HepG2 (cell line): ENCODE results near the gene AMBRA1. TPM values are rescaled to one million over a fixed set of nuclear protein-coding genes. Genes with fewer than 3 reads are reported as not detected.

Source experiments
- ATAC-seq: fragments of 200-7000 bp; cut with Tn5 transposase; 3 replicates; pipeline ENCODE4 v1.9.1; 2020; ENCODE audit warnings: mild to moderate bottlenecking, moderate library complexity
- BruUV-seq: library from RNA; stranded (reverse); fragments of 400-500 nt; replicated peaks from 2 replicates; lab custom pipeline; 2021; lab: Mats Ljungman, UMichigan
- CTCF ChIA-PET: fragments of 300-600 bp; formaldehyde crosslinking; extraction: SDS; loops from one replicate; lab custom pipeline; 2021; ENCODE audit warnings: low total read pairs, inconsistent platforms, low intra/inter-chr PET ratio; lab: Yijun Ruan, JAX
- POLR2A ChIA-PET: fragments of 350-600 bp; sonication (Branson Sonifier 250); formaldehyde crosslinking; loops from one replicate; lab custom pipeline; 2020; ENCODE audit warnings: antibody characterized with exemption, inconsistent platforms; lab: Yijun Ruan, JAX
- DNase-seq: peaks from one replicate; pipeline ENCODE4 v3.0.0-alpha.2; 2015; ENCODE audit warnings: low spot score
- FAIRE-seq: peaks from 3 replicates; lab custom pipeline; 2011; peaks lifted over from hg19 to GRCh38; lab: Jason Lieb, UNC
- H2AFZ ChIP-seq: one replicate; pipeline ENCODE4 v1.6.1; 2011; ENCODE audit warnings: low read length, inconsistent platforms
- H3K27ac ChIP-seq: fragments of 300-600 bp; 3 replicates; pipeline ENCODE4 v1.8.0; 2011; ENCODE audit warnings: mixed run types, mild to moderate bottlenecking, mixed read lengths, low read length, inconsistent platforms; ENCODE audit not compliant: insufficient read depth; ENCODE audit errors: extremely low read length
- H3K27me3 ChIP-seq, 2 experiments: fragments of 200-600 bp in 1 of 2; 2 replicates in 1 of 2; 3 replicates in 1 of 2; pipeline versions ENCODE4 v1.6.0 to v1.8.0; 2011; ENCODE audit warnings: low read length in 2 of 2, mild to moderate bottlenecking in 2 of 2, moderate library complexity in 2 of 2, inconsistent platforms in 1 of 2; ENCODE audit not compliant: insufficient read depth in 2 of 2, control insufficient read depth in 1 of 2
- H3K36me3 ChIP-seq, 2 experiments: fragments of 200-600 bp in 1 of 2; replicated peaks in 1 of 2; 2 replicates in 1 of 2; 3 replicates in 1 of 2; pipeline versions ENCODE4 v1.5.1 to v1.8.0; 2011; ENCODE audit warnings: low read length in 2 of 2, inconsistent platforms in 1 of 2; ENCODE audit not compliant: insufficient read depth in 2 of 2, control insufficient read depth in 1 of 2
- H3K4me1 ChIP-seq: 2 replicates; pipeline ENCODE4 v1.5.1; 2012; ENCODE audit warnings: low read length, inconsistent platforms; ENCODE audit not compliant: insufficient read depth
- H3K4me2 ChIP-seq: 2 replicates; pipeline ENCODE4 v1.6.0; 2011; ENCODE audit warnings: low read depth, low read length, inconsistent platforms
- H3K4me3 ChIP-seq, 3 experiments: fragments of 200-600 bp in 1 of 3; sonication (generic), shearing (Covaris generic) in 1 of 3; replicated peaks in 1 of 3; 2 replicates each; pipeline ENCODE4 v1.5.1; 2011 to 2016; ENCODE audit warnings: low read length in 3 of 3, inconsistent platforms in 2 of 3, low read depth in 2 of 3, mild to moderate bottlenecking in 2 of 3, control low read depth in 1 of 3, mixed read lengths in 1 of 3; ENCODE audit not compliant: insufficient read depth in 1 of 3
- H3K79me2 ChIP-seq: one replicate; pipeline ENCODE4 v1.6.1; 2011; ENCODE audit warnings: low read length, inconsistent platforms; ENCODE audit not compliant: insufficient read depth
- H3K9ac ChIP-seq: 2 replicates; pipeline ENCODE4 v1.6.0; 2011; ENCODE audit warnings: mild to moderate bottlenecking, low read depth, low read length, inconsistent platforms; ENCODE audit not compliant: insufficient read depth
- H3K9me3 ChIP-seq: 2 replicates; pipeline ENCODE4 v1.5.1; 2012; ENCODE audit warnings: mild to moderate bottlenecking, low read length
- H4K20me1 ChIP-seq: 2 replicates; pipeline ENCODE4 v1.6.0; 2011; ENCODE audit warnings: inconsistent platforms, mild to moderate bottlenecking, low read length, moderate library complexity; ENCODE audit not compliant: insufficient read depth
- EZH2 ChIP-seq: conservative IDR thresholded peaks from 2 replicates; pipeline ENCODE4 v1.6.1; 2012; ENCODE audit warnings: mild to moderate bottlenecking, low read depth, low read length, moderate library complexity
- HNF1B ChIP-seq: sonication (generic); formaldehyde crosslinking; IDR thresholded peaks from 2 replicates; pipeline ENCODE4 v1.5.1; 2020; ENCODE audit warnings: mild to moderate bottlenecking, moderate library complexity, missing genetic modification reagents
- MAFF ChIP-seq: IDR thresholded peaks from 2 replicates; pipeline ENCODE4 v1.6.1; 2011; ENCODE audit warnings: low read depth, low read length, improper control_type of control experiment
- MAFK ChIP-seq, 2 experiments: IDR thresholded peaks in 1 of 2; conservative IDR thresholded peaks in 1 of 2; 2 replicates each; pipeline ENCODE4 v1.6.1; 2011; ENCODE audit warnings: improper control_type of control experiment in 2 of 2, low read length in 2 of 2
- NR2C2 ChIP-seq: sonication (generic); formaldehyde crosslinking; IDR thresholded peaks from 2 replicates; pipeline ENCODE4 v1.4.0; 2020; ENCODE audit warnings: missing genetic modification reagents, mild to moderate bottlenecking, moderate library complexity, borderline replicate concordance
- WGBS: methylation state at CpG from one replicate; pipeline ENCODE4 v1.1.6; 2017; ENCODE audit warnings: low lambda C conversion rate; 5-methylcytosine and 5-hydroxymethylcytosine counted together
- in situ Hi-C: cut with HindIII; loops from 2 replicates; pipeline ENCODE4 v1.10.0; 2017; ENCODE audit warnings: low pct_unique_long_range_greater_than_20kb; ENCODE audit not compliant: extremely low pct_ligation_motif_present
- intact Hi-C: fragments of 100-400 bp; cut with micrococcal nuclease; formaldehyde crosslinking; loops from one replicate; pipeline ENCODE4 v1.10.0; 2022; ENCODE audit not compliant: unreplicated experiment
- polyA plus RNA-seq, 8 experiments: library from polyadenylated mRNA; depleted of rRNA in 3 of 8; stranded (reverse) in 7 of 8; unstranded in 1 of 8; fragments of >200 nt; fragmentation: Illumina TruSeq in 4 of 8; extraction: Trizol in 4 of 8; gene quantifications; 2 replicates each; pipeline versions ENCODE4 v1.2.1 to v1.2.3, GENCODE V29; 2011 to 2016; ENCODE audit warnings: low read depth in 4 of 8, missing spikeins in 1 of 8, mixed read lengths in 1 of 8; ENCODE audit not compliant: insufficient read depth in 1 of 8
- total RNA-seq, 5 experiments: library from RNA; depleted of rRNA; stranded (reverse); fragments of >200 nt; fragmentation: Illumina TruSeq; extraction: Trizol; gene quantifications; 2 replicates each; pipeline ENCODE4 v1.2.3, GENCODE V29; 2016; ENCODE audit warnings: low read depth in 1 of 5

The AMBRA1 gene
- total and polyA plus RNA-seq, 2 of the 13 experiments (the other 11 are each of a cell fraction or from before 2014, with no cell fraction given): 15.7 to 26.0 TPM

- no TSS peak for BruUV-seq
- 0 out of 2 replicates have a peak, but pooled peaks have one; percentile 1 for TF ChIP-seq MAFF
- peak; percentile 18 to 20; a peak in 1 of 4 replicates for TF ChIP-seq MAFK (conservative IDR thresholded peaks at IDR 0.05 in 1 of 2, IDR thresholded peaks at IDR 0.05 in 1 of 2; ENCODE audit: low read length in 2 of 2)
- TF ChIP-seq EZH2: no peak
- no peak for TF ChIP-seq HNF1B (CRISPR knock-in tag)
- no peak for TF ChIP-seq NR2C2
- ATAC-seq (no peak), DNase-seq (no peak), FAIRE-seq (no peak)
- no peaks in the 10 kb centered on the region for H3K27me3 ChIP-seq
- no peak overlapping the region for H2AFZ ChIP-seq
- peaks cover 55% of the 10 kb centered on the region for H4K20me1 ChIP-seq
- in situ Hi-C loops (no loop called here), intact Hi-C loops (no loop called here)
- H3K9ac ChIP-seq: no peak overlapping the region
- 94% methylated on average over 8 of the region's 8 CpGs for WGBS
- peaks cover 1 to 5% of the 10 kb centered on the region in 2 experiments; a peak in 4 of 5 replicates for H3K36me3 ChIP-seq
- peaks cover 81% of the 10 kb centered on the region for H3K79me2 ChIP-seq
- ChIA-PET CTCF (no interaction called here), POLR2A (no interaction called here)
- H3K4me1 ChIP-seq: peaks cover 70% of the 10 kb centered on the region
- H3K4me2 ChIP-seq: no peak overlapping the region
- no peak overlapping the region for H3K27ac ChIP-seq
- no peaks in the 10 kb centered on the region for H3K9me3 ChIP-seq
- H3K4me3 ChIP-seq: no peak overlapping the region
These were observed 72.7 kb downstream of the AMBRA1 start for GRCh38 chr11:46520971-46521745.
